ENCODE results near the gene SMG9.

Gene SMG9

DNA sequence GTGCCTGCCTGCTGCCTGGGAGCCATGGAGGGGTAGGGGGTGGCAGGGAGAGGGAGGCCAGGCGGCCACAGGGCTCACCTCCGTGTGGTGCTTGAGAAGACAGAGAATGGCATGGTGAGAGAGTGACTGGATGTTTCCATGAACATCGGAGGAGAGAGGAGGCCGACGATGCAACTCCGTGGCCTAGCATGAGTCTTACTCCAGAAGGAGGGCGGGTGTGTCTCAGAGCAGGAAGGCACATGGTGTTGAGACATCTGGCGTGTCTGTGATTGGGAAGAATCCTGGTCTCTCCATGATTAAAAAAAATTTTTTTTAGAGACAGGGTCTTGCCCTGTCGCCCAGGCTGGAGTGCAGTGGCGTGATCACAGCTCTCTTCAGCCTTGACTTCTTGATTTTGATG is 33.8 kb downstream of the SMG9 start:
- FAIRE-seq: no peak

- no peak for FAIRE-seq
Observed at GRCh38 chr19:43719918-43720317, 34.8 kb downstream of the SMG9 start.

DNA sequence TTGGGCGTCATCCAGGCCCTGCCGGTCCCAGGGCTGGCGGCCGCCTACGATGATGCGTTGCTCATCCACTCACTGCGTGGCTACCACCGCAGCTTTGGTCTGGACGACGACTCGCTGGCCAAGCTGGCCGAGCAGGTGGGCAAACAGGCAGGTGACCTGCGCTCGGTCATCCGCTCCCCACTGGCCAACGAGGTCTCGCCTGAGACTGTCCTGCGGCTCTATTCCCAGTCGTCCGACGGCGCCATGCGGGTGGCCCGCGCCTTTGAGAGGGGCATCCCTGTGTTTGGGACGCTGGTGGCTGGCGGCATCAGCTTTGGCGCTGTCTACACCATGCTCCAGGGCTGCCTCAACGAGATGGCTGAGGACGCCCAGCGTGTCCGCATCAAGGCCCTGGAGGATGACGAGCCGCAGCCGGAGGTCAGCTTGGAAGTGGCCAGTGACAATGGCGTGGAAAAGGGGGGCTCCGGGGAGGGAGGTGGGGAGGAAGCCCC is 35.3 kb downstream of the SMG9 start:
- no peak for FAIRE-seq

DNA sequence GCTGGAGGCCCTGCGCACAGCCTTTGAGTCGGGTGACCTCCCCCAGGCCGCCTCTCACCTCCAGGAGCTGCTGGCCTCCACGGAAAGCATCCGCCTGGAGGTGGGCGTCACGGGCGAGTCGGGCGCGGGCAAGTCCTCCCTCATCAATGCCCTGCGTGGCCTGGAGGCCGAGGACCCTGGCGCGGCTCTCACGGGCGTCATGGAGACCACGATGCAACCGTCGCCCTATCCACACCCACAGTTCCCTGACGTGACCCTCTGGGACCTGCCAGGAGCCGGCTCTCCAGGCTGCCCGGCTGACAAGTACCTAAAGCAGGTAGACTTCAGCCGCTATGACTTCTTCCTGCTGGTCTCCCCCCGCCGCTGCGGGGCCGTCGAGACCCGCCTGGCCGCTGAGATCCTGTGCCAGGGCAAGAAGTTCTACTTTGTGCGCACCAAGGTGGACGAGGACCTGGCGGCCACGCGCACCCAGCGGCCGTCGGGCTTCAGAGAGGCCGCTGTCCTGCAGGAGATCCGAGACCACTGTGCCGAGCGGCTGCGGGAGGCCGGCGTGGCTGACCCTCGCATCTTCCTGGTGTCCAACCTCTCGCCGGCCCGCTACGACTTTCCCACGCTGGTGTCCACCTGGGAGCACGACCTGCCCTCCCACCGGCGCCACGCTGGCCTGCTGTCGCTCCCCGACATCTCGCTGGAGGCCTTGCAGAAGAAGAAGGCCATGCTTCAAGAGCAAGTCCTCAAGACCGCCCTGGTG is 36.0 kb downstream of the SMG9 start:
- no peak for FAIRE-seq

GRCh38 chr19:43715776-43716175 is 39.0 kb downstream of the SMG9 start, which contains the start of gene IRGC:
Gene IRGC (plus strand): TSS chr19:43716076. CDS start chr19:43718559, 2,483 bp downstream.
- FAIRE-seq: no peak

DNA sequence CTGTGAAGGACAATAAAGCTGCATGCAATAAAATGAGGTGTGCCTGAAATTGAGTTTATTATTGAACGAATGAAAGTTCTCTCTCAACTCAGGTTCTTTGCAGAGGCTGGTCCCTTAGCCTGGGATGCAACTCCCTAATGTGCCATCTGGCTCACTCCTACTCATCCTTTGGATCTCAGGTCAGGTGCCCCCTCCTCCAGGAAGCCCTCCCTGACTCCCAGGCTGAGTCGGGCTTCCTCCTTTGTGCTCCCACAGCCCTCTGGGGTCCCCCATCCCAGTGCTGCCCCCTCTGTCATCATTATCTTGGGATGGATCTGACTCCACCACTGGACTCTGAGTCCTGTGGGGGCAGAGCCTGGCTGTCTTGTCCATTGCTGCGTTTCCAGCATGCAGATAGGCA is 41.6 kb downstream of the SMG9 start:
- FAIRE-seq: no peak

DNA sequence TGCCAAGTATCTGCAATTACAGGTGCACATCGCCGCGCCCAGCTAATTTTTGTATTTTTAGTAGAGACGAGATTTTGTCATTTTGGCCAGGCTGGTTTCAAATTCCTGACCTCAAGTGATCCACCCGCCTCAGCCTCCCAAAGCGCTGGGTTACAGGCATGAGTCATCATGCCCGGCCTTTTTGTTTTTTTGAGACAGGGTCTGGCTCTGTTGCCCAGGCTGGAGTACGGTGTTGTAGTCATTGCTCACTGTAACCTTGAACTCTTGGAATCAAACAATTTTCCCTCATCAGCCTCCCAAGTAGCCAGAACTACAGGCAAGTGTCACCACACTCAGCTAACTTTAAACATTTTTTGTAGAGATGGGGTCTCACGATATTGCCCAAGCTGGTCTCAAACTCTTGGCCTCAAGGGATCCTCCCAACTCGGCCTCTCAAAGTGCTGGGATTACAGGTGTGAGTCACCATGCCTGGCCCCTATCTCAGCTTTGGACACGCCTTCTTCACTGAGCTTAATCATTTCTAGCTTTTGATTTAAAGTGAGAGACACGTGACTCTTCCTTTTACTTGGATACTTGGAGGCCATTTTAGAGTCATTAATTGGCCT is 42.9 kb downstream of the SMG9 start:
- FAIRE-seq: no peak

- FAIRE-seq: no peak
Observed at GRCh38 chr19:43708716-43709115, 46.0 kb downstream of the SMG9 start.

- no peak for FAIRE-seq
Observed at GRCh38 chr19:43707158-43707712, 47.5 kb downstream of the SMG9 start.

GRCh38 chr19:43705729-43706128 is 49.0 kb downstream of the SMG9 start:
- FAIRE-seq: no peak

GRCh38 chr19:43704002-43704705 is 50.6 kb downstream of the SMG9 start:
- FAIRE-seq: no peak

- FAIRE-seq: no peak
Observed at GRCh38 chr19:43700395-43701000, 54.3 kb downstream of the SMG9 start.

DNA sequence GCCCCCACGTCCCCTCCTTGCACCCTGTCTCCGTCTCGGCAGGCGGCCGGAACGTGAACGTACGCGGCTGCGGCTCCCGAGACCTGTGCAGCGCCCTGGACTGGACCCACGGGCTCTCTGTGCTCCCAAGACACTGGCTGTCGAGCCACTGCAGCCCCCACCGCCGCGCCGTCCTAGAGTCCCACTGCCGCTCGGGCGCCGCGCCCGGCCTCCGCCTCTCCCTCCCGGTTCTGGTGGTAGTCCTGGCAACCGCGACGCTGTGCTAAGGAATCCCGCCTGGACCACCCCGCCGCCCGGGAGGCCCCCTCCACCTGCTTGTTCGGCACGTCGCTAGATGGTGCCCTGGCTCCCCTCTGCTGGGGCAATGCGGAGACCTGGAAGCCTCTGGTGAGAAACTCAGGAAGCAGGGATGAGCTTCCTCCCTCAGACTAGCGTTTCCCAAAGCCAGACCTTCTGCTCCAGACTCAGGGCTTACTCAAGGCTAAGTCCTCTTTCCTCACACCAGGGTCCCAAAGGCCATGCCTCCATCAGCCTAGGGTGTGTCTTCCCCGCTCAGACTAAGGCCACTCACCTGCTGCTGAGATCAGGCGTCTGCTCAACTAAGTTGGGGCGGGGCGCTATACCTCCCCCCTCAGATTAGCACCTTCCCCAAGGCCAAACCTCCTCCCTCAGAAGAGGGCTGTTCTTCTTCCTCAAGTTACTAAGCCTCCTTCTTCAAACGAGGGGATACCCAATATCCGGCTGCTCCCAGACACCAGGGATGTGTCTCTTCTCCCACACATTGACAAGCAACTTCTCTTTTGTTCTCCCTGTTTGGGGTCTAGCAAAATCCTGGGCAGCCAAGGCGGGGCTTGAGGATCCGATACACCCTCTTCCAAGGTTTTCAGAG is 55.0 kb downstream of the SMG9 start:
- FAIRE-seq: no peak

GRCh38 chr19:43697295-43697694 is 57.5 kb downstream of the SMG9 start:
- FAIRE-seq: no peak

DNA sequence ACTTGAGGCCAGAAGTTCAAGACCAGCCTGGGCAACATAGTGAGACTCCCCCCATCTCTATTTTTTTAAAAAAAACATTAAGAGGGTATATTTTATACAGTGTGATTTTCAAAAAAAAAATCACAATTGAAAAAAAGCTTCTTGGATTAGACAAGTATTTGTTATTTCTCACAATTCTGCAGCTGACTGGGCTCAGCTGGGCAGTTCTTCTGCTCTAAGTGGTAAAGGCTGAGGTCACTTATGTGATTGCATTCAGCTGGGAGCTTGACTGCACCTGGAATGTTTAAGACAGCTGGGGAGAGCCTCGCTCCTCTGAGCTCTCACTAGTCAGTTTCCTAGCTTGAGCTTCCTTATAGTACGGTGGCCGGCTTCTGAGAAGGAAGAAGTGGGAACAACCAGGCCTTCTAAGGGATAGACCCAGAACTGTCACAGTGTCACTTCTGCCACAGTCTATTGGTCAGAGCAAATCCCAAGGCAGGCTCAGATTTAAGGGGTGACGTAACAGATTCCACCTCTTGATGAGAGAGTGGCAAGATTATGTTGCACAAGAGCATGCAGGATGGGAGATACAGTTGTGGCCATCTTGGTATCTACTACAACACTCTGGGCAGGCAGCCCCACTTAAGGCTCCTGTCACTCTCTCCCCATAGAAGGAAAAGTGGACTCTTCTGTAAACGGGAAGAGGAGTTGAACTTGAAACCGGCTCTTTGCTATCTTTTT is 58.6 kb downstream of the SMG9 start:
- no peak for FAIRE-seq

- no peak for FAIRE-seq
Observed at GRCh38 chr19:43694553-43694952, 60.2 kb downstream of the SMG9 start.

DNA sequence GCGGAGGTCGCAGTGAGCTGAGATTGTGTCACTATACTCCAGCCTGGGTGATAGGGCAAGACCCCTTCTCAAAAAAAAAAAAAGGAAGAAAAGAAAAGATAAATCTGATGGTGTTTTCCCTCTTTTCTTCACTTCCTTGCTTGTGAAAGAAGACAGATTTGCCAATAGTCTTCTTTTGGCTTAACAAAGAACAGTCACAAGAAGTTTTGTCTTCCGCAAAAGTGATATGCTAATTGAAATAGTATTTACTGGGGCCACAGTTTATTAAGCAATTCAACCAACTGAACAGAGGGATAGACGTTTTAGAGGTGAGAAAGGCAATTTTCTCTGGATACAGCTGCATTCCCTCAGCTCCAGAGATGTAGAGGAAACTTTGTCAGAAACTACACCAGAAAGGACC is 61.9 kb downstream of the SMG9 start:
- no peak for FAIRE-seq

- FAIRE-seq: no peak
Observed at GRCh38 chr19:43692385-43692784, 62.4 kb downstream of the SMG9 start.

- no peak for FAIRE-seq
Observed at GRCh38 chr19:43691755-43692154, 63.0 kb downstream of the SMG9 start.

DNA sequence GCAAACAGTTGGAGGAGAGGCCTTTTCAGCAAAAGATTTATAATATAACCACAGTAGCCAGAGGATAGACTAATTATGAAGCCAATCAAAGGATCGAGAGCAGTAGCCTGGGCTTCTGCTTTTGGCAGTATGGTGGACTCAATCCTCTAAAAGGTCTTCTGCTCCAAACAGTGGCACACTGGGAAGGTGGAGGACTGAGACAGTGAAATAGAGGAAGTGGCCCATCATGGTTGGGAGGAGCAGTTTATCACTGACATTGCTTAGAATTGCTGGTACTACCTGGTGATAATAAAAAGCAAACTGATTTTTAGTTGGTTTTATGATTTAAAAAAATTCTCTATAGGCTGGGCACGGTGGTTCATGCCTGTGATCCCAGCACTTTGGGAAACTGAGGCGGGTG is 63.9 kb downstream of the SMG9 start:
- no peak for FAIRE-seq

GRCh38 chr19:43690444-43690843 is 64.3 kb downstream of the SMG9 start:
- FAIRE-seq: no peak

Data from G401.6 (cell line).